Neuron (in vitro differentiated cells): ENCODE measurements around the gene NELL1.

Source experiments
- H2AFZ ChIP-seq: one replicate; pipeline ENCODE4 v1.6.1; 2013; ENCODE audit warnings: low read depth, mild to moderate bottlenecking, inconsistent platforms, low read length, moderate library complexity
- H3K27me3 ChIP-seq: one replicate; pipeline ENCODE4 v1.6.1; 2013; ENCODE audit warnings: low read length; ENCODE audit not compliant: insufficient read depth
- H3K36me3 ChIP-seq: one replicate; pipeline ENCODE4 v1.6.1; 2013; ENCODE audit warnings: low read length; ENCODE audit not compliant: insufficient read depth
- H3K4me1 ChIP-seq: one replicate; pipeline ENCODE4 v1.6.1; 2013; ENCODE audit warnings: low read length; ENCODE audit not compliant: insufficient read depth
- H3K4me3 ChIP-seq: 2 replicates; pipeline ENCODE4 v1.5.1; 2013; ENCODE audit warnings: mild to moderate bottlenecking, low read length, moderate library complexity
- H3K9me3 ChIP-seq: one replicate; pipeline ENCODE4 v1.6.1; 2013; ENCODE audit warnings: low read length

NELL1 gene

GRCh38 chr11:21430537-21430936, 761.2 kb downstream of the NELL1 start:
- no peaks in the 10 kb centered on the region for H3K4me1 ChIP-seq
- no peaks in the 10 kb centered on the region for H3K27me3 ChIP-seq
- no peak overlapping the region for H3K4me3 ChIP-seq
- no peaks in the 10 kb centered on the region for H3K9me3 ChIP-seq
- H3K36me3 ChIP-seq, result no peaks in the 10 kb centered on the region
- H2AFZ ChIP-seq, result no peak overlapping the region

GRCh38 chr11:21446939-21447590, 777.7 kb downstream of the NELL1 start:
- Histone ChIP-seq H3K36me3 (no peaks in the 10 kb centered on the region), H3K4me1 (no peaks in the 10 kb centered on the region), H3K9me3 (no peaks in the 10 kb centered on the region), H3K4me3 (no peak overlapping the region), H3K27me3 (no peaks in the 10 kb centered on the region), H2AFZ (no peak overlapping the region)

GRCh38 chr11:21447871-21448270, 778.5 kb downstream of the NELL1 start:
- H3K4me3 ChIP-seq, result no peak overlapping the region
- no peaks in the 10 kb centered on the region for H3K27me3 ChIP-seq
- no peaks in the 10 kb centered on the region for H3K36me3 ChIP-seq
- H3K4me1 ChIP-seq, result no peaks in the 10 kb centered on the region
- no peak overlapping the region for H2AFZ ChIP-seq
- H3K9me3 ChIP-seq, result no peaks in the 10 kb centered on the region

- no peaks in the 10 kb centered on the region for H3K36me3 ChIP-seq
- no peaks in the 10 kb centered on the region for H3K9me3 ChIP-seq
- H3K4me1 ChIP-seq, result no peaks in the 10 kb centered on the region
- H2AFZ ChIP-seq, result no peak overlapping the region
- H3K4me3 ChIP-seq, result no peak overlapping the region
- no peaks in the 10 kb centered on the region for H3K27me3 ChIP-seq
Observed at GRCh38 chr11:21456186-21456585, 786.8 kb downstream of the NELL1 start.

GRCh38 chr11:21460082-21460481, 790.7 kb downstream of the NELL1 start:
- Histone ChIP-seq H3K27me3 (no peaks in the 10 kb centered on the region), H3K36me3 (no peaks in the 10 kb centered on the region), H3K4me3 (no peak overlapping the region), H2AFZ (no peak overlapping the region), H3K4me1 (no peaks in the 10 kb centered on the region), H3K9me3 (no peaks in the 10 kb centered on the region)

GRCh38 chr11:21461701-21462100, 792.3 kb downstream of the NELL1 start:
- Histone ChIP-seq H3K4me3 (no peak overlapping the region), H3K9me3 (no peaks in the 10 kb centered on the region), H2AFZ (no peak overlapping the region), H3K4me1 (peaks cover 4% of the 10 kb centered on the region), H3K27me3 (no peaks in the 10 kb centered on the region), H3K36me3 (no peaks in the 10 kb centered on the region)

- no peaks in the 10 kb centered on the region for H3K36me3 ChIP-seq
- no peaks in the 10 kb centered on the region for H3K27me3 ChIP-seq
- peaks cover 4% of the 10 kb centered on the region for H3K4me1 ChIP-seq
- no peaks in the 10 kb centered on the region for H3K9me3 ChIP-seq
- no peak overlapping the region for H2AFZ ChIP-seq
- H3K4me3 ChIP-seq, result no peak overlapping the region
Observed at GRCh38 chr11:21464601-21465193, 795.3 kb downstream of the NELL1 start.

GRCh38 chr11:21465203-21465602, 795.8 kb downstream of the NELL1 start:
- Histone ChIP-seq H2AFZ (no peak overlapping the region), H3K27me3 (no peaks in the 10 kb centered on the region), H3K9me3 (no peaks in the 10 kb centered on the region), H3K4me3 (no peak overlapping the region), H3K36me3 (no peaks in the 10 kb centered on the region), H3K4me1 (peaks cover 4% of the 10 kb centered on the region)

- Histone ChIP-seq H2AFZ (no peak overlapping the region), H3K4me1 (peaks cover 4% of the 10 kb centered on the region), H3K4me3 (no peak overlapping the region), H3K27me3 (no peaks in the 10 kb centered on the region), H3K36me3 (no peaks in the 10 kb centered on the region), H3K9me3 (no peaks in the 10 kb centered on the region)
Observed at GRCh38 chr11:21465920-21466319, 796.5 kb downstream of the NELL1 start.

- Histone ChIP-seq H3K36me3 (no peaks in the 10 kb centered on the region), H3K4me1 (peaks cover 3% of the 10 kb centered on the region), H3K4me3 (no peak overlapping the region), H2AFZ (no peak overlapping the region), H3K9me3 (no peaks in the 10 kb centered on the region), H3K27me3 (no peaks in the 10 kb centered on the region)
Observed at GRCh38 chr11:21470521-21470920, 801.1 kb downstream of the NELL1 start.

- Histone ChIP-seq H3K27me3 (no peaks in the 10 kb centered on the region), H3K36me3 (no peaks in the 10 kb centered on the region), H3K4me3 (no peak overlapping the region), H3K4me1 (no peaks in the 10 kb centered on the region), H3K9me3 (no peaks in the 10 kb centered on the region), H2AFZ (no peak overlapping the region)
Observed at GRCh38 chr11:21472261-21472660, 802.9 kb downstream of the NELL1 start.

- Histone ChIP-seq H2AFZ (no peak overlapping the region), H3K9me3 (no peaks in the 10 kb centered on the region), H3K4me1 (no peaks in the 10 kb centered on the region), H3K27me3 (no peaks in the 10 kb centered on the region), H3K4me3 (no peak overlapping the region), H3K36me3 (no peaks in the 10 kb centered on the region)
Observed at GRCh38 chr11:21474529-21474928, 805.1 kb downstream of the NELL1 start.

- H3K36me3 ChIP-seq, result no peaks in the 10 kb centered on the region
- no peaks in the 10 kb centered on the region for H3K9me3 ChIP-seq
- no peaks in the 10 kb centered on the region for H3K4me1 ChIP-seq
- no peak overlapping the region for H3K4me3 ChIP-seq
- no peak overlapping the region for H2AFZ ChIP-seq
- H3K27me3 ChIP-seq, result no peaks in the 10 kb centered on the region
Observed at GRCh38 chr11:21475276-21475675, 805.9 kb downstream of the NELL1 start.

GRCh38 chr11:21476588-21476987, 807.2 kb downstream of the NELL1 start:
- no peak overlapping the region for H2AFZ ChIP-seq
- no peaks in the 10 kb centered on the region for H3K9me3 ChIP-seq
- H3K4me1 ChIP-seq, result no peaks in the 10 kb centered on the region
- H3K36me3 ChIP-seq, result no peaks in the 10 kb centered on the region
- no peaks in the 10 kb centered on the region for H3K27me3 ChIP-seq
- no peak overlapping the region for H3K4me3 ChIP-seq
